OCI-LY3 (cell line): ENCODE results near the gene ZNF506.

Experiments
- EZH2phosphoT487 ChIP-seq: fragments of 200-600 bp; shearing (Covaris generic); IDR thresholded peaks from 2 replicates; pipeline ENCODE4 v1.6.1; 2018; ENCODE audit warnings: antibody characterized with exemption, mixed run types, low read depth
- TF ChIP-seq, protein P1 (sequence below): fragments of 200-600, 300-600 bp; sonication (generic); IDR thresholded peaks from 2 replicates; pipeline ENCODE4 v1.5.1; 2014; ENCODE audit warnings: antibody characterized with exemption, low read length, low read depth

DNA sequence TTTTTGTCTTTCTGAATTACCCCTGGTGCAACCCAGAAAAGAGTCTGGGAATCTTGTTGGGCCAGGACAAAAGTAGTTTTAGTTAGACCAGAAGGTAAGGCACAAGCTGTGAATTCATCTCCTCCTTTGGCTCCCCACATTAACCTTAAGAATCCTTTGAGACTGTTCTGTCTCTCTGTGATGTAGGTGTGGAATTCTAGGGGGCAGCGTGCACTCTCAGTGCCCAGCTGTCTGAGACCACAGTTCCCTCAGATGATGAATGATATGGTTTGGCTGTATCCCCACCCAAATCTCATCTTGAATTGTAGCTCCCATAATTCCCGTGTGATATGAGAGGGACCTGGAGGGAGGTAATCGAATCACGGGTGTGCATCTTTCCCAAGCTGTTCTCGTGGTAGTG is 43.9 kb downstream of the ZNF506 start:
- TF ChIP-seq, protein P1, sequence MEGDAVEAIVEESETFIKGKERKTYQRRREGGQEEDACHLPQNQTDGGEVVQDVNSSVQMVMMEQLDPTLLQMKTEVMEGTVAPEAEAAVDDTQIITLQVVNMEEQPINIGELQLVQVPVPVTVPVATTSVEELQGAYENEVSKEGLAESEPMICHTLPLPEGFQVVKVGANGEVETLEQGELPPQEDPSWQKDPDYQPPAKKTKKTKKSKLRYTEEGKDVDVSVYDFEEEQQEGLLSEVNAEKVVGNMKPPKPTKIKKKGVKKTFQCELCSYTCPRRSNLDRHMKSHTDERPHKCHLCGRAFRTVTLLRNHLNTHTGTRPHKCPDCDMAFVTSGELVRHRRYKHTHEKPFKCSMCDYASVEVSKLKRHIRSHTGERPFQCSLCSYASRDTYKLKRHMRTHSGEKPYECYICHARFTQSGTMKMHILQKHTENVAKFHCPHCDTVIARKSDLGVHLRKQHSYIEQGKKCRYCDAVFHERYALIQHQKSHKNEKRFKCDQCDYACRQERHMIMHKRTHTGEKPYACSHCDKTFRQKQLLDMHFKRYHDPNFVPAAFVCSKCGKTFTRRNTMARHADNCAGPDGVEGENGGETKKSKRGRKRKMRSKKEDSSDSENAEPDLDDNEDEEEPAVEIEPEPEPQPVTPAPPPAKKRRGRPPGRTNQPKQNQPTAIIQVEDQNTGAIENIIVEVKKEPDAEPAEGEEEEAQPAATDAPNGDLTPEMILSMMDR: no peak
- TF ChIP-seq EZH2phosphoT487: no peak
